A549 treated with CpdA at 1 μM for 4 hours (cell line): ENCODE measurements around the gene CXCR6. TPM values are rescaled to one million over a fixed set of nuclear protein-coding genes. Genes with fewer than 3 reads are reported as not detected.

ENCODE experiments used
- total RNA-seq: library from RNA; stranded (reverse); fragments of 200-300 nt; extraction: Qiagen RNA extraction; gene quantifications from 5 replicates; pipeline ENCODE4 v1.2.3, GENCODE V29; 2022; ENCODE audit warnings: low read depth

CXCR6 gene
- total RNA-seq: not detected in 5 replicates

GRCh38 chr3:45943207-45943846, at the start of gene CXCR6:
CXCR6 (plus strand) TSS chr3:45943464; CDS start chr3:45946482, 3,018 bp downstream.

GRCh38 chr3:45995236-45996192, 52.2 kb downstream of the CXCR6 start, which contains the start of gene FYCO1:
FYCO1 (minus strand) TSS chr3:45995824; CDS start chr3:45984910, 10,914 bp downstream.

Other genes with a start within 250 kb of the CXCR6 start
- 0.02 to 0.05 TPM in 2 of 5 replicates, not detected in the others for gene SLC6A20, start 146.9 kb upstream of the CXCR6 start, total RNA-seq
- gene LZTFL1, start 101.3 kb upstream of the CXCR6 start, total RNA-seq: 13.6 to 18.6 TPM (median 16.3 TPM) in 5 replicates
- not detected in 5 replicates for gene CCR9, start 56.9 kb upstream of the CXCR6 start, total RNA-seq
- gene FYCO1, start 52.4 kb downstream of the CXCR6 start, total RNA-seq: 4.3 to 6.6 TPM (median 5.3 TPM) in 5 replicates
- gene XCR1, start 84.0 kb downstream of the CXCR6 start, total RNA-seq: not detected in 5 replicates